Adrenal gland (tissue), 12 donors: ENCODE measurements around the gene DGKG. TPM values are rescaled to one million over a fixed set of nuclear protein-coding genes. Genes with fewer than 3 reads are reported as not detected.

Experiments used
- DNase-seq, 7 donors: peaks; one replicate each; pipeline ENCODE4 v3.0.0-alpha.2; 2019 to 2020
- H3K27ac ChIP-seq, 5 donors: fragments of 200-600 bp; sonication (generic) in 4 of 5; 1 replicate in 3 of 5; 2 replicates in 2 of 5; pipeline versions ENCODE4 v1.5.1 to v1.8.0; 2016 to 2020; ENCODE audit warnings: mild to moderate bottlenecking in 1 of 5
- H3K27me3 ChIP-seq: fragments of 200-600 bp; 2 replicates; pipeline ENCODE4 v1.8.0; 2021
- H3K36me3 ChIP-seq, 2 donors: fragments of 200-600 bp; replicated peaks in 1 of 2; 1 replicate in 1 of 2; 2 replicates in 1 of 2; pipeline versions ENCODE4 v1.5.1 to v1.8.0; 2018 to 2022
- H3K4me1 ChIP-seq, 2 donors: fragments of 200-600 bp; replicated peaks in 1 of 2; 1 replicate in 1 of 2; 2 replicates in 1 of 2; pipeline versions ENCODE4 v1.5.1 to v1.8.0; 2018 to 2021
- H3K4me3 ChIP-seq, 4 donors: fragments of 200-600 bp; sonication (generic) in 3 of 4; one replicate each; pipeline ENCODE4 v1.5.1; 2016 to 2018
- H3K9me3 ChIP-seq, 3 donors: fragments of 200-600 bp; sonication (generic) in 1 of 3; replicated peaks in 1 of 3; 1 replicate in 2 of 3; 2 replicates in 1 of 3; pipeline versions ENCODE4 v1.5.1 to v1.8.0; 2016 to 2021
- POLR2A ChIP-seq, 2 donors: fragments of 450-650 bp; IDR thresholded peaks; one replicate each; pipeline ENCODE4 v1.6.1; 2017; ENCODE audit warnings: antibody characterized with exemption in 2 of 2, mild to moderate bottlenecking in 2 of 2, moderate library complexity in 1 of 2
- WGBS, 4 donors: extraction: QIAGEN DNeasy Blood & Tissue Kit in 2 of 4; methylation state at CpG; one replicate each; pipeline versions ENCODE4 v1.1.5 to v1.1.7; 2013 to 2017; 5-methylcytosine and 5-hydroxymethylcytosine counted together
- intact Hi-C, 2 donors: fragments of 100-400 bp; cut with DNase I; formaldehyde crosslinking; loops; one replicate each; pipeline versions ENCODE4 v1.14.1 to v1.15.0; 2022 to 2023
- polyA plus RNA-seq, 3 donors: library from polyadenylated mRNA; stranded (reverse); fragments of 200-250 nt in 2 of 3; fragments of 350-450 nt in 1 of 3; fragmentation: Illumina TruSeq in 1 of 3; extraction: RNeasy Lipid Tissue Mini Kit (QIAGEN cat#74804) in 1 of 3; gene quantifications; one replicate each; pipeline ENCODE4 v1.2.3, GENCODE V29; 2013 to 2014
- total RNA-seq, 9 donors: library from RNA; depleted of rRNA in 4 of 9; stranded (reverse); fragments of >200 nt in 4 of 9; fragments of 120-200 nt in 1 of 9; fragmentation: NEBNext Ultra II Directional in 1 of 9; extraction: Animal tissue kit (Norgen Biotek cat#: 25700) in 1 of 9; gene quantifications; one replicate each; pipeline versions ENCODE4 v1.1.0 to v1.2.4, GENCODE V29; 2013 to 2023
- TF ChIP-seq, protein P1 (sequence below), 6 experiments: fragments of 450-650 bp in 4 of 6; fragments of 200-600 bp in 2 of 6; sonication (generic) in 1 of 6; IDR thresholded peaks; 1 replicate in 5 of 6; 2 replicates in 1 of 6; pipeline versions ENCODE4 v1.5.1 to v1.8.0; 2016 to 2021; ENCODE audit warnings: antibody characterized with exemption in 6 of 6, mild to moderate bottlenecking in 2 of 6, moderate library complexity in 1 of 6
- donor health status: healthy with polysubstance abuse.
- donor health status: Bipolar disorder and iron deficiency.
- donor health status: DM: yes; HTN: yes; CAD: no.
- donor health status: DM: no; HTN: no; CAD: no.
- donor health status: DM: no; HTN: no; CAD: no.
- donor health status: DM: yes; HTN: yes; CAD: no.

DGKG gene
- total and polyA plus RNA-seq, 12 donors = 2.9 to 43.7 (median 28.3) TPM

DNA sequence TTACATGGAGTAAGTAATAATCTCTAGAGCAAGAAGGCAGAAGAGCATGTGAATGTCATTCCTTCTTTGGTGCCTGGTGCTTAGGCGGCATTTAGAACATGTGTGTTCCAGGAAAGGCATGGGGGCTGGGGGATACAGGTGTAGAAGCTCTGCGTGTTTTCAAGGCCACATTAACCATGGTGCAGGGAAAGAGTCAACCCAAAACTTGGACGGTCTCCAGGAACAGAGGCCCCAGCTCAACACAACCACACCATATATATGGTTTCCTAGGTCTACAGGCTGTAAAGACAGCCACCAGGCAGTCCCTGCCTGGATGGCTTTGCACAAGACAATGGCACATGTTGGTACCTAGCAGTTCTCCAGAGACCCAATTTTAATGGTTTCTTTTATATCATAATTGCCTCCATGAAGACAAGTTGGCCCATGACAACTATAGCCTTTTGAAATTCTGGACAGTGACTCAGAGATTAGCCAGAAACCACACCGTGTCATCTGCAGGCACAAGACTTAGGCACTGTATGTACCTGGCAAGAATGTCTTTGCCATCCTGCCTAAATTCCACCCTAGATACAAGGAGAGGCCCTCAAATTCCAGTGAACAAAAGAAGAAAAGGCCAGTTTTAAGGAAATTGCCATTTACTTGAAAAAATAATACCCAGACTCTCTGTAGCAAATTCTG, 25.0 kb upstream of the DGKG start:
- 78 to 84% (median 83%) methylated on average over 4 of the region's 4 CpGs for WGBS, 4 donors
- Histone ChIP-seq H3K4me3 (no peak overlapping the region), H3K36me3 (no peaks in the 10 kb centered on the region), H3K27me3 (no peaks in the 10 kb centered on the region), H3K9me3 (no peaks in the 10 kb centered on the region), H3K4me1 (no peaks in the 10 kb centered on the region), H3K27ac (no peak overlapping the region)
- DNase-seq = no peak
- intact Hi-C loops = no loop called here
- no peak for TF ChIP-seq POLR2A (IDR thresholded peaks at IDR 0.05)
- TF ChIP-seq, protein P1, sequence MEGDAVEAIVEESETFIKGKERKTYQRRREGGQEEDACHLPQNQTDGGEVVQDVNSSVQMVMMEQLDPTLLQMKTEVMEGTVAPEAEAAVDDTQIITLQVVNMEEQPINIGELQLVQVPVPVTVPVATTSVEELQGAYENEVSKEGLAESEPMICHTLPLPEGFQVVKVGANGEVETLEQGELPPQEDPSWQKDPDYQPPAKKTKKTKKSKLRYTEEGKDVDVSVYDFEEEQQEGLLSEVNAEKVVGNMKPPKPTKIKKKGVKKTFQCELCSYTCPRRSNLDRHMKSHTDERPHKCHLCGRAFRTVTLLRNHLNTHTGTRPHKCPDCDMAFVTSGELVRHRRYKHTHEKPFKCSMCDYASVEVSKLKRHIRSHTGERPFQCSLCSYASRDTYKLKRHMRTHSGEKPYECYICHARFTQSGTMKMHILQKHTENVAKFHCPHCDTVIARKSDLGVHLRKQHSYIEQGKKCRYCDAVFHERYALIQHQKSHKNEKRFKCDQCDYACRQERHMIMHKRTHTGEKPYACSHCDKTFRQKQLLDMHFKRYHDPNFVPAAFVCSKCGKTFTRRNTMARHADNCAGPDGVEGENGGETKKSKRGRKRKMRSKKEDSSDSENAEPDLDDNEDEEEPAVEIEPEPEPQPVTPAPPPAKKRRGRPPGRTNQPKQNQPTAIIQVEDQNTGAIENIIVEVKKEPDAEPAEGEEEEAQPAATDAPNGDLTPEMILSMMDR (IDR thresholded peaks at IDR 0.05) = no peak

DNA sequence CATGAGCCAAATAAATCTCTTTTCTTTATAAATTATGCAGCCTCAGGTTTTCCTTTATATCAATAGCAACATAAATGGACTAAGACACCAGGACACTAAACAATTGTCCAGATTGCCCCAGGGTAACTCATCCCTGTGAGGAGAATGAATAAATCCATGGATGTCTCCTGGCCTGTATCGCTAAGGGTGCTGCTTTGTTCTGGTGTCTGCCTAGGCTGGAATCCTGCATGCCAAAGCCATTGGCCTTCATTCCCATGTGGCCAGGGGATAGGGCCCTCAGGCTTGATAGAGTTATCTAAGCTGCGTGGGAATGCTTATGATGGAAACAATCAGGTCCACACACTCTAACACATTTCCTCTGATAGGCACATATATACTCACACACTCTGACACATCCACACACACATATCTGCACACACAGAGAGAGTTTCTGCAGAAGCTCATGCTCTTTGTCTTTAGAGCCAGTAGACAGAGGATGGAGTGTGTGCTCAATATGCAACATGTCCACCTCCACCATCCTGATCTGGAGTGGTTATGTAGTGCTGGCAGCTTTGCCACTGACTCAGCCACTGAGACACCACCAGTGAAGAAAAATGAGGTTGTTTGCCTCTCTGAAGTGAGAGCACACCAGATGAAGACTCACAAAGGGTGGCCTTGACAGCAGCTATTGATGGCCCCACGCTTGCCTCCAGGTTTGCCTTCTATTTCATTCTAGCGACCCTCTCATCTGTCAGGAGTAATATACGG, 24.0 kb upstream of the DGKG start:
- Histone ChIP-seq H3K4me3 (no peak overlapping the region), H3K27me3 (no peaks in the 10 kb centered on the region), H3K36me3 (no peaks in the 10 kb centered on the region), H3K9me3 (no peaks in the 10 kb centered on the region), H3K27ac (no peak overlapping the region), H3K4me1 (no peaks in the 10 kb centered on the region)
- 82 to 87% (median 83%) methylated on average over 5 of the region's 5 CpGs for WGBS, 4 donors
- intact Hi-C loops = no loop called here
- TF ChIP-seq, protein P1 (IDR thresholded peaks at IDR 0.05) = no peak
- TF ChIP-seq POLR2A (IDR thresholded peaks at IDR 0.05) = no peak
- no peak for DNase-seq

DNA sequence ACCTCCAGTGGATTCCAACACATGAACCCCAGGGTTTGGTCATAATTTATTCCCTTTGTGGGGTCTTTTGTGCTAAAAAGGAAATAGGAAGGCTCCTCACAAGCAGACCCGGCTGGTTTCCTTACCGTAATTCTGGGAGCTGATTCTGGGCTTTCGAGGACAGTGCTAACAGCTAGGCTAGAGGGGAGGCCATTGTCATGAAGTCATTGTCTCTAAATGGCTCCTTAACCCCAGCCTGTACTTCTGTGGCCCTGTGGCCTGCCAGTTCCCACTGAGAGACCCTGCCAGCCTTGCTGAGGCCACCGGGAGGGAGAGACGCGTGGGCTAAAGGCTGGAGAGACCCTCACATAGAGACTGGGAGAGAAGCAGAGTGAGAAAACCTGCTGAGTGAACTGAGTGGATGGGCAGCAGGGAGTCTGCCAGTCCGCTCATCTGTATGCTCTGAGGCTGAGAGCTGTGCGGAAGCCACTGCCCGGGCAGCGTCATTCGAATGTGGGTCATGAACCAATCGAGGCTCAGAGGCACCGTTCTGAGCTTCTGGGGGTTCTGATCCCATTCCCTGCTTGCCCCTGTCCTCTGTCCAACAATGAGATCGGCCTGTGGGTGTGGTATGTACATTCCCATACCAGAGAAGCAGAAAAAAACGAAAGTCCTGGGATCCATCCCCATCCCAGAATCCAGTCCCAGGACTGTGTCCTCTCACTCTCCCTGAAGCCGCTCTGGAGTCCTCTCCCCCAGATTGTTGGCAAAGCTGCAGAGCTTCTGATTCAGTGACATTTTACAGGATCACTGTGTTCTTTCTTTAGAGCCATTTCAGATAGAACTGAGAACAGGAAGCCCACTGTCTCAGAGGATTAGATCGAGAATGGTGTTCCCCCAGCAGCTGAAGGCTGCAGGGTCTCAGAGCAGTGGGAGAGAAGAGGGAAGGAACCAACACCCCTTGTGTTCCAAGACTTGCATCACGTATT, 21.3 kb upstream of the DGKG start:
- WGBS, 4 donors = 76 to 82% (median 80%) methylated on average over 15 to 18 of the region's 18 CpGs
- TF ChIP-seq, protein P1 (IDR thresholded peaks at IDR 0.05) = no peak
- no peak for TF ChIP-seq POLR2A (IDR thresholded peaks at IDR 0.05)
- Histone ChIP-seq H3K27me3 (no peaks in the 10 kb centered on the region), H3K27ac (no peak overlapping the region), H3K36me3 (no peaks in the 10 kb centered on the region), H3K9me3 (no peaks in the 10 kb centered on the region), H3K4me1 (no peaks in the 10 kb centered on the region), H3K4me3 (no peak overlapping the region)
- intact Hi-C loops = no loop called here
- no peak for DNase-seq
